HepG2 (cell line): ENCODE data around the gene FOXL3. TPM values are rescaled to one million over a fixed set of nuclear protein-coding genes. Genes with fewer than 3 reads are reported as not detected.

Source experiments
- ATAC-seq: fragments of 200-7000 bp; cut with Tn5 transposase; 3 replicates; pipeline ENCODE4 v1.9.1; 2020; ENCODE audit warnings: mild to moderate bottlenecking, moderate library complexity
- BruUV-seq: library from RNA; stranded (reverse); fragments of 400-500 nt; replicated peaks from 2 replicates; lab custom pipeline; 2021; lab: Mats Ljungman, UMichigan
- CTCF ChIA-PET: fragments of 300-600 bp; formaldehyde crosslinking; extraction: SDS; loops from one replicate; lab custom pipeline; 2021; ENCODE audit warnings: low total read pairs, inconsistent platforms, low intra/inter-chr PET ratio; lab: Yijun Ruan, JAX
- POLR2A ChIA-PET: fragments of 350-600 bp; sonication (Branson Sonifier 250); formaldehyde crosslinking; loops from one replicate; lab custom pipeline; 2020; ENCODE audit warnings: antibody characterized with exemption, inconsistent platforms; lab: Yijun Ruan, JAX
- DNase-seq: peaks from one replicate; pipeline ENCODE4 v3.0.0-alpha.2; 2015; ENCODE audit warnings: low spot score
- FAIRE-seq: peaks from 3 replicates; lab custom pipeline; 2011; peaks lifted over from hg19 to GRCh38; lab: Jason Lieb, UNC
- H2AFZ ChIP-seq: one replicate; pipeline ENCODE4 v1.6.1; 2011; ENCODE audit warnings: low read length, inconsistent platforms
- H3K27ac ChIP-seq: fragments of 300-600 bp; 3 replicates; pipeline ENCODE4 v1.8.0; 2011; ENCODE audit warnings: mixed run types, mild to moderate bottlenecking, mixed read lengths, low read length, inconsistent platforms; ENCODE audit not compliant: insufficient read depth; ENCODE audit errors: extremely low read length
- H3K27me3 ChIP-seq, 2 experiments: fragments of 200-600 bp in 1 of 2; 2 replicates in 1 of 2; 3 replicates in 1 of 2; pipeline versions ENCODE4 v1.6.0 to v1.8.0; 2011; ENCODE audit warnings: low read length in 2 of 2, mild to moderate bottlenecking in 2 of 2, moderate library complexity in 2 of 2, inconsistent platforms in 1 of 2; ENCODE audit not compliant: insufficient read depth in 2 of 2, control insufficient read depth in 1 of 2
- H3K36me3 ChIP-seq, 2 experiments: fragments of 200-600 bp in 1 of 2; replicated peaks in 1 of 2; 2 replicates in 1 of 2; 3 replicates in 1 of 2; pipeline versions ENCODE4 v1.5.1 to v1.8.0; 2011; ENCODE audit warnings: low read length in 2 of 2, inconsistent platforms in 1 of 2; ENCODE audit not compliant: insufficient read depth in 2 of 2, control insufficient read depth in 1 of 2
- H3K4me1 ChIP-seq: 2 replicates; pipeline ENCODE4 v1.5.1; 2012; ENCODE audit warnings: low read length, inconsistent platforms; ENCODE audit not compliant: insufficient read depth
- H3K4me2 ChIP-seq: 2 replicates; pipeline ENCODE4 v1.6.0; 2011; ENCODE audit warnings: low read depth, low read length, inconsistent platforms
- H3K4me3 ChIP-seq, 3 experiments: fragments of 200-600 bp in 1 of 3; sonication (generic), shearing (Covaris generic) in 1 of 3; replicated peaks in 1 of 3; 2 replicates each; pipeline ENCODE4 v1.5.1; 2011 to 2016; ENCODE audit warnings: low read length in 3 of 3, inconsistent platforms in 2 of 3, low read depth in 2 of 3, mild to moderate bottlenecking in 2 of 3, control low read depth in 1 of 3, mixed read lengths in 1 of 3; ENCODE audit not compliant: insufficient read depth in 1 of 3
- H3K79me2 ChIP-seq: one replicate; pipeline ENCODE4 v1.6.1; 2011; ENCODE audit warnings: low read length, inconsistent platforms; ENCODE audit not compliant: insufficient read depth
- H3K9ac ChIP-seq: 2 replicates; pipeline ENCODE4 v1.6.0; 2011; ENCODE audit warnings: mild to moderate bottlenecking, low read depth, low read length, inconsistent platforms; ENCODE audit not compliant: insufficient read depth
- H3K9me3 ChIP-seq: 2 replicates; pipeline ENCODE4 v1.5.1; 2012; ENCODE audit warnings: mild to moderate bottlenecking, low read length
- H4K20me1 ChIP-seq: 2 replicates; pipeline ENCODE4 v1.6.0; 2011; ENCODE audit warnings: inconsistent platforms, mild to moderate bottlenecking, low read length, moderate library complexity; ENCODE audit not compliant: insufficient read depth
- AKAP8 ChIP-seq: sonication (generic); formaldehyde crosslinking; IDR thresholded peaks from 2 replicates; pipeline ENCODE4 v1.5.1; 2020; ENCODE audit warnings: mild to moderate bottlenecking, missing genetic modification reagents
- BRCA1 ChIP-seq: sonication (generic); formaldehyde crosslinking; IDR thresholded peaks from 2 replicates; pipeline ENCODE4 v1.4.0; 2020; ENCODE audit warnings: missing genetic modification reagents
- ESRRA ChIP-seq: sonication (generic); formaldehyde crosslinking; IDR thresholded peaks from 2 replicates; pipeline ENCODE4 v1.5.1; 2020; ENCODE audit warnings: mild to moderate bottlenecking, low read depth, missing genetic modification reagents
- FOXC1 ChIP-seq: sonication (generic); formaldehyde crosslinking; IDR thresholded peaks from 2 replicates; pipeline ENCODE4 v1.8.0; 2022; ENCODE audit warnings: mild to moderate bottlenecking, missing genetic modification reagents, borderline replicate concordance
- JDP2 ChIP-seq: sonication (generic); formaldehyde crosslinking; IDR thresholded peaks from 2 replicates; pipeline ENCODE4 v1.8.1; 2022; ENCODE audit warnings: missing genetic modification reagents, borderline replicate concordance
- MXI1 ChIP-seq: IDR thresholded peaks from 3 replicates; pipeline ENCODE4 v1.6.1; 2012; ENCODE audit warnings: low read depth, low read length, inconsistent platforms, borderline replicate concordance
- PBX3 ChIP-seq: sonication (generic); formaldehyde crosslinking; IDR thresholded peaks from 2 replicates; pipeline ENCODE4 v1.8.1; 2023; ENCODE audit warnings: missing genetic modification reagents, inconsistent platforms, borderline replicate concordance
- PRPF4 ChIP-seq: fragments of 200-400 bp; formaldehyde crosslinking; IDR thresholded peaks from 2 replicates; pipeline ENCODE4 v1.6.1; 2016; ENCODE audit warnings: low read length, low read depth; ENCODE audit not compliant: poor library complexity, severe bottlenecking
- PTBP1 ChIP-seq: fragments of 200-400 bp; formaldehyde crosslinking; IDR thresholded peaks from 2 replicates; pipeline ENCODE4 v1.6.1; 2018; ENCODE audit warnings: low read length, low read depth; ENCODE audit not compliant: poor library complexity, severe bottlenecking
- RFX5 ChIP-seq: IDR thresholded peaks from 2 replicates; pipeline ENCODE4 v1.6.1; 2011; ENCODE audit warnings: low read depth, low read length, improper control_type of control experiment
- RXRB ChIP-seq: IDR thresholded peaks from 2 replicates; pipeline ENCODE4 v1.6.1; 2016; ENCODE audit warnings: borderline replicate concordance, missing genetic modification reagents, missing compliant biosample characterization
- ZBTB7B ChIP-seq: sonication (generic); formaldehyde crosslinking; IDR thresholded peaks from 2 replicates; pipeline ENCODE4 v1.4.0; 2020; ENCODE audit warnings: missing genetic modification reagents
- ZMYM4 ChIP-seq: sonication (generic); formaldehyde crosslinking; IDR thresholded peaks from 2 replicates; pipeline ENCODE4 v1.8.1; 2023; ENCODE audit warnings: mild to moderate bottlenecking, missing genetic modification reagents
- ZNF775 ChIP-seq: sonication (generic); formaldehyde crosslinking; IDR thresholded peaks from 2 replicates; pipeline ENCODE4 v1.4.0; 2020; ENCODE audit warnings: missing genetic modification reagents, mild to moderate bottlenecking, moderate library complexity, borderline replicate concordance
- WGBS: methylation state at CpG from one replicate; pipeline ENCODE4 v1.1.6; 2017; ENCODE audit warnings: low lambda C conversion rate; 5-methylcytosine and 5-hydroxymethylcytosine counted together
- in situ Hi-C: cut with HindIII; loops from 2 replicates; pipeline ENCODE4 v1.10.0; 2017; ENCODE audit warnings: low pct_unique_long_range_greater_than_20kb; ENCODE audit not compliant: extremely low pct_ligation_motif_present
- intact Hi-C: fragments of 100-400 bp; cut with micrococcal nuclease; formaldehyde crosslinking; loops from one replicate; pipeline ENCODE4 v1.10.0; 2022; ENCODE audit not compliant: unreplicated experiment
- polyA plus RNA-seq, 8 experiments: library from polyadenylated mRNA; depleted of rRNA in 3 of 8; stranded (reverse) in 7 of 8; unstranded in 1 of 8; fragments of >200 nt; fragmentation: Illumina TruSeq in 4 of 8; extraction: Trizol in 4 of 8; gene quantifications; 2 replicates each; pipeline versions ENCODE4 v1.2.1 to v1.2.3, GENCODE V29; 2011 to 2016; ENCODE audit warnings: low read depth in 4 of 8, missing spikeins in 1 of 8, mixed read lengths in 1 of 8; ENCODE audit not compliant: insufficient read depth in 1 of 8
- total RNA-seq, 5 experiments: library from RNA; depleted of rRNA; stranded (reverse); fragments of >200 nt; fragmentation: Illumina TruSeq; extraction: Trizol; gene quantifications; 2 replicates each; pipeline ENCODE4 v1.2.3, GENCODE V29; 2016; ENCODE audit warnings: low read depth in 1 of 5

FOXL3 gene
- total and polyA plus RNA-seq, 2 of the 13 experiments (the other 11 are each of a cell fraction or from before 2014, with no cell fraction given): not detected

- Histone ChIP-seq H2AFZ (no peak overlapping the region), H3K36me3 (no peaks in the 10 kb centered on the region), H3K27ac (no peak overlapping the region), H3K4me2 (no peak overlapping the region), H3K79me2 (no peaks in the 10 kb centered on the region), H3K4me1 (peaks cover 34% of the 10 kb centered on the region), H3K4me3 (no peak overlapping the region), H3K27me3 (peaks cover 3 to 15% of the 10 kb centered on the region in 2 experiments; a peak in 4 of 5 replicates), H3K9me3 (no peaks in the 10 kb centered on the region), H3K9ac (no peak overlapping the region), H4K20me1 (no peaks in the 10 kb centered on the region)
- BruUV-seq: no TSS peak
- in situ Hi-C loops: no loop called here
- WGBS: 56% methylated on average over 14 of the region's 21 CpGs
- ChIA-PET POLR2A (interaction anchor here (1.0 kb wide), 1 partner anchor 666 kb away, joined by 3 read pairs; no protein-coding TSS in a partner anchor), CTCF (no interaction called here)
- DNase-seq (no peak), ATAC-seq (no peak), FAIRE-seq (no peak)
- intact Hi-C loops: no loop called here
- TF ChIP-seq FOXC1 (CRISPR knock-in tag): no peak
Observed at GRCh38 chr7:291373-292092, 1.6 kb downstream of the FOXL3 start.

- in situ Hi-C loops: no loop called here
- no TSS peak for BruUV-seq
- WGBS: 77% methylated on average over 7 of the region's 7 CpGs
- no peak overlapping the region for H3K9ac ChIP-seq
- FAIRE-seq (no peak), ATAC-seq (no peak), DNase-seq (no peak)
- H3K36me3 ChIP-seq: no peaks in the 10 kb centered on the region
- no peak overlapping the region for H3K4me3 ChIP-seq
- H3K9me3 ChIP-seq: no peaks in the 10 kb centered on the region
- no peak overlapping the region for H2AFZ ChIP-seq
- no peaks in the 10 kb centered on the region for H4K20me1 ChIP-seq
- no peaks in the 10 kb centered on the region for H3K79me2 ChIP-seq
- H3K4me2 ChIP-seq: no peak overlapping the region
- ChIA-PET POLR2A (no interaction called here), CTCF (no interaction called here)
- peaks cover 3 to 12% of the 10 kb centered on the region in 2 experiments; a peak in 3 of 5 replicates for H3K27me3 ChIP-seq
- intact Hi-C loops: no loop called here
- peaks cover 33% of the 10 kb centered on the region for H3K4me1 ChIP-seq
- no peak overlapping the region for H3K27ac ChIP-seq
- TF ChIP-seq PTBP1 (no peak), JDP2 (CRISPR knock-in tag) (no peak), ZBTB7B (CRISPR knock-in tag) (no peak), MXI1 (no peak), PBX3 (CRISPR knock-in tag) (no peak), RXRB (CRISPR knock-in tag) (no peak), AKAP8 (CRISPR knock-in tag) (no peak), ESRRA (CRISPR knock-in tag) (no peak), ZNF775 (CRISPR knock-in tag) (no peak), RFX5 (no peak), ZMYM4 (CRISPR knock-in tag) (no peak), BRCA1 (no peak), PRPF4 (no peak)
Observed at GRCh38 chr7:292226-292625, 2.3 kb downstream of the FOXL3 start.
